IMR-90 (cell line): Measurements from ENCODE around the gene NFATC1.

ENCODE experiments used
- BHLHE40 ChIP-seq: fragments of 150-350 bp; IDR thresholded peaks from 2 replicates; pipeline ENCODE4 v1.6.1; 2016; ENCODE audit warnings: mild to moderate bottlenecking, low read depth, low read length
- CHD1 ChIP-seq: IDR thresholded peaks from 2 replicates; pipeline ENCODE4 v1.6.1; 2012; ENCODE audit warnings: low read depth, low read length, improper control_type of control experiment
- FOS ChIP-seq: fragments of 150-350 bp; IDR thresholded peaks from 2 replicates; pipeline ENCODE4 v1.6.1; 2016; ENCODE audit warnings: low read depth, low read length
- MAFK ChIP-seq: IDR thresholded peaks from 2 replicates; pipeline ENCODE4 v1.6.1; 2012; ENCODE audit warnings: low read depth, low read length, improper control_type of control experiment
- MAZ ChIP-seq: IDR thresholded peaks from 2 replicates; pipeline ENCODE4 v1.6.1; 2012; ENCODE audit warnings: low read depth, mild to moderate bottlenecking, low read length, improper control_type of control experiment, moderate library complexity, borderline replicate concordance
- POLR2A ChIP-seq: IDR thresholded peaks from 2 replicates; pipeline ENCODE4 v1.6.1; 2012; ENCODE audit warnings: mild to moderate bottlenecking, low read depth, low read length
- RAD21 ChIP-seq: IDR thresholded peaks from 2 replicates; pipeline ENCODE4 v1.6.1; 2012; ENCODE audit warnings: low read length, improper control_type of control experiment
- RFX5 ChIP-seq: IDR thresholded peaks from 2 replicates; pipeline ENCODE4 v1.8.0; 2012; ENCODE audit warnings: low read depth, mild to moderate bottlenecking, low read length, moderate library complexity
- SMC3 ChIP-seq: fragments of 150-350 bp; IDR thresholded peaks from 2 replicates; pipeline ENCODE4 v1.6.1; 2016; ENCODE audit warnings: low read depth, mild to moderate bottlenecking, antibody characterized with exemption, low read length, moderate library complexity
- USF2 ChIP-seq: fragments of 150-350 bp; IDR thresholded peaks from 2 replicates; pipeline ENCODE4 v1.6.1; 2017; ENCODE audit warnings: mild to moderate bottlenecking, antibody characterized with exemption, low read length, low read depth
- TF ChIP-seq, protein P1 (sequence below): conservative IDR thresholded peaks from 2 replicates; pipeline ENCODE4 v1.5.1; 2012; ENCODE audit warnings: mild to moderate bottlenecking, low read depth, low read length, improper control_type of control experiment

DNA sequence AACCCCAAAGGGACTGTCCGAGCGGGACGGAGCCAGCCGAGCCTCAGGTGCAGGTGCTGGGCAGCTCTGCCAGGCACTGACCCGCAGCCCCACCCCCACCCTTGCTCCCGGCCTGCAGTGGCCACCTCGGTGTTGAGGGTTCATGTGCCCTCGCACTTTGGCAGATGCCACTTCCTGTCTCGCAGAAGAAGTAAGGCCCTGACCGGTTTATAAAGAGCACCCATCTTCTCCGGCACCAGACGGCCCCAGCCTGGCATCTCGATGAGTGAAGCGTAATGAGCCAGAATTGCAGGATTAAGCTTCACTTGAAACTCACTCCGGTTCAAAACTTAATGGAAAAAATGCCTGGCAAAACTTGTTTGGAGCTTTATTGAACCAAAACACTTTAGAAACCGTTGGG lies 10.9 kb upstream of the NFATC1 start:
- TF ChIP-seq FOS (no peak), POLR2A (no peak), SMC3 (no peak), RAD21 (no peak), MAFK (no peak), MAZ (no peak), USF2 (no peak), BHLHE40 (no peak), CHD1 (no peak), RFX5 (no peak)
- TF ChIP-seq, protein P1, sequence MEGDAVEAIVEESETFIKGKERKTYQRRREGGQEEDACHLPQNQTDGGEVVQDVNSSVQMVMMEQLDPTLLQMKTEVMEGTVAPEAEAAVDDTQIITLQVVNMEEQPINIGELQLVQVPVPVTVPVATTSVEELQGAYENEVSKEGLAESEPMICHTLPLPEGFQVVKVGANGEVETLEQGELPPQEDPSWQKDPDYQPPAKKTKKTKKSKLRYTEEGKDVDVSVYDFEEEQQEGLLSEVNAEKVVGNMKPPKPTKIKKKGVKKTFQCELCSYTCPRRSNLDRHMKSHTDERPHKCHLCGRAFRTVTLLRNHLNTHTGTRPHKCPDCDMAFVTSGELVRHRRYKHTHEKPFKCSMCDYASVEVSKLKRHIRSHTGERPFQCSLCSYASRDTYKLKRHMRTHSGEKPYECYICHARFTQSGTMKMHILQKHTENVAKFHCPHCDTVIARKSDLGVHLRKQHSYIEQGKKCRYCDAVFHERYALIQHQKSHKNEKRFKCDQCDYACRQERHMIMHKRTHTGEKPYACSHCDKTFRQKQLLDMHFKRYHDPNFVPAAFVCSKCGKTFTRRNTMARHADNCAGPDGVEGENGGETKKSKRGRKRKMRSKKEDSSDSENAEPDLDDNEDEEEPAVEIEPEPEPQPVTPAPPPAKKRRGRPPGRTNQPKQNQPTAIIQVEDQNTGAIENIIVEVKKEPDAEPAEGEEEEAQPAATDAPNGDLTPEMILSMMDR: no peak
